Measurements from ENCODE around the gene ZCCHC7. TPM values are rescaled to one million over a fixed set of nuclear protein-coding genes. Genes with fewer than 3 reads are reported as not detected.

ZCCHC7 gene
- total and polyA plus RNA-seq, 2 donors (not counting 3 experiments of a cell fraction or from before 2014, with no cell fraction given) = 7.4 to 14.8 TPM

DNA sequence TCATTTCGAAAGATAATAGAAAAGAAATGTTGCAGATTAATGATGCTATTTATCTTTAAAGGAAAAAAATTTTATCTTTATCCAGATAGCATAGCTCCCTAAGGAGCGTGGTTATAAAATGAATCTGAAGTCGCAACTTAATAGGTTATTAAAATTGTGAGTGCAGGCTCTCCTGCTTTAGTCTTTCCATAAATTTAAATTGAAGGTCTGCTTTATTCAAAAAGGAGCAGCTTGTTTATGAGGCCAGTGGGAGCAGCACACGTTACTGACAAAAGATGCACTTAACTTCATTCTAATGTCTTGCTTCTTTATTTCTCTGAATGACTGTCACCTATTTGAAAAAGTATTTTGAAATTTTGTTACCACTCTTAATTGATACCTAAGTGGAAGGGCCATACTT, 95.0 kb downstream of the ZCCHC7 start:
- Histone ChIP-seq H3K4me1 (ENCODE audit: control insufficient read depth, extremely low read depth, insufficient read depth, low read length) (no peaks in the 10 kb centered on the region), H3K27ac (ENCODE audit: insufficient read depth, low read depth, low read length) (no peak overlapping the region), H3K4me3 (replicated peaks in 1 of 3; ENCODE audit: insufficient read depth in 1 of 3, low read depth in 1 of 3, low read length in 3 of 3) (no peak overlapping the region), H4K20me1 (replicated peaks; ENCODE audit: control insufficient read depth, extremely low read depth, insufficient read depth, low read length) (no peaks in the 10 kb centered on the region), H3K9ac (replicated peaks; ENCODE audit: extremely low read depth, insufficient read depth, low read length) (no peak overlapping the region), H2AFZ (ENCODE audit: low read depth, low read length) (no peak overlapping the region), H3K79me2 (ENCODE audit: control insufficient read depth, insufficient read depth, low read length) (no peaks in the 10 kb centered on the region), H3K27me3 (ENCODE audit: control insufficient read depth in 2 of 2, insufficient read depth in 2 of 2, low read length in 2 of 2) (no peaks in the 10 kb centered on the region), H3K4me2 (ENCODE audit: insufficient read depth, low read length) (no peak overlapping the region), H3K9me1 (replicated peaks; ENCODE audit: control insufficient read depth, extremely low read depth, insufficient read depth, low read length) (no peaks in the 10 kb centered on the region), H3K9me3 (replicated peaks; ENCODE audit: control insufficient read depth, insufficient read depth, low read length) (no peaks in the 10 kb centered on the region), H3K36me3 (ENCODE audit: control insufficient read depth in 2 of 2, extremely low read depth in 1 of 2, insufficient read depth in 2 of 2, low read length in 2 of 2) (no peaks in the 10 kb centered on the region)
- DNase-seq (ENCODE audit: low read depth, low spot score) (no peak), FAIRE-seq (no peak)
- POLR2A ChIA-PET = no interaction called here
- intact Hi-C loops (cut with micrococcal nuclease) (no loop called here), dilution Hi-C loops (cut with MboI; ENCODE audit: extremely low pct_ligation_motif_present, low sequenced_read_pairs) (no loop called here)
- no TSS peak for BruUV-seq (replicated peaks)
- TF ChIP-seq, protein P1, sequence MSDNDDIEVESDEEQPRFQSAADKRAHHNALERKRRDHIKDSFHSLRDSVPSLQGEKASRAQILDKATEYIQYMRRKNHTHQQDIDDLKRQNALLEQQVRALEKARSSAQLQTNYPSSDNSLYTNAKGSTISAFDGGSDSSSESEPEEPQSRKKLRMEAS (IDR thresholded peaks at IDR 0.05; ENCODE audit: insufficient read depth, insufficient read length) = no peak
- TF ChIP-seq, protein P2, sequence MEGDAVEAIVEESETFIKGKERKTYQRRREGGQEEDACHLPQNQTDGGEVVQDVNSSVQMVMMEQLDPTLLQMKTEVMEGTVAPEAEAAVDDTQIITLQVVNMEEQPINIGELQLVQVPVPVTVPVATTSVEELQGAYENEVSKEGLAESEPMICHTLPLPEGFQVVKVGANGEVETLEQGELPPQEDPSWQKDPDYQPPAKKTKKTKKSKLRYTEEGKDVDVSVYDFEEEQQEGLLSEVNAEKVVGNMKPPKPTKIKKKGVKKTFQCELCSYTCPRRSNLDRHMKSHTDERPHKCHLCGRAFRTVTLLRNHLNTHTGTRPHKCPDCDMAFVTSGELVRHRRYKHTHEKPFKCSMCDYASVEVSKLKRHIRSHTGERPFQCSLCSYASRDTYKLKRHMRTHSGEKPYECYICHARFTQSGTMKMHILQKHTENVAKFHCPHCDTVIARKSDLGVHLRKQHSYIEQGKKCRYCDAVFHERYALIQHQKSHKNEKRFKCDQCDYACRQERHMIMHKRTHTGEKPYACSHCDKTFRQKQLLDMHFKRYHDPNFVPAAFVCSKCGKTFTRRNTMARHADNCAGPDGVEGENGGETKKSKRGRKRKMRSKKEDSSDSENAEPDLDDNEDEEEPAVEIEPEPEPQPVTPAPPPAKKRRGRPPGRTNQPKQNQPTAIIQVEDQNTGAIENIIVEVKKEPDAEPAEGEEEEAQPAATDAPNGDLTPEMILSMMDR (IDR thresholded peaks at IDR 0.05; ENCODE audit: extremely low read depth in 1 of 2, insufficient read depth in 1 of 2, low read depth in 1 of 2, low read length in 2 of 2) = no peak
- TF ChIP-seq POLR2AphosphoS5 (IDR thresholded peaks at IDR 0.05; ENCODE audit: insufficient read depth, low read depth, low read length) = no peak
- no peak for TF ChIP-seq FOS (IDR thresholded peaks at IDR 0.05; ENCODE audit: borderline replicate concordance, insufficient read depth, low read length)
- TF ChIP-seq POLR2A (IDR thresholded peaks at IDR 0.05; ENCODE audit: low read depth, low read length) = no peak
- no peak for TF ChIP-seq MYC (IDR thresholded peaks at IDR 0.05; ENCODE audit: low read depth, low read length)
- no peak for TF ChIP-seq GATA2 (IDR thresholded peaks at IDR 0.05; ENCODE audit: insufficient read depth, insufficient read length, low read depth, low read length)
- no peak for TF ChIP-seq EZH2 (IDR thresholded peaks at IDR 0.05; ENCODE audit: borderline replicate concordance, low read depth, low read length, severe bottlenecking)
- TF ChIP-seq JUN (IDR thresholded peaks at IDR 0.05; ENCODE audit: borderline replicate concordance, insufficient read depth, insufficient read length, low read depth) = no peak
- CTCF ChIA-PET = interaction anchor here (1.0 to 1.4 kb wide), 2 partner anchors 8 to 9 kb away, joined by 3 read pairs; no protein-coding TSS in a partner anchor
